LNCaP clone FGC (cell line): ENCODE data around the gene SEMA4D.
A peak's percentile ranks its signal among the peaks of the same experiment; 100 is the strongest.

Source experiments
- DNase-seq: peaks from one replicate; pipeline ENCODE4 v3.0.0-alpha.2; 2011; ENCODE audit warnings: low read depth
- H3K4me3 ChIP-seq: 2 replicates; pipeline ENCODE4 v1.5.1; 2011; ENCODE audit warnings: mild to moderate bottlenecking, low read depth, low read length, control low read depth
- CTCF ChIP-seq: IDR thresholded peaks from 2 replicates; pipeline ENCODE4 v1.5.1; 2012; ENCODE audit warnings: mild to moderate bottlenecking; ENCODE audit not compliant: control insufficient read depth, insufficient read depth; ENCODE audit errors: extremely low read depth

Gene SEMA4D

DNA sequence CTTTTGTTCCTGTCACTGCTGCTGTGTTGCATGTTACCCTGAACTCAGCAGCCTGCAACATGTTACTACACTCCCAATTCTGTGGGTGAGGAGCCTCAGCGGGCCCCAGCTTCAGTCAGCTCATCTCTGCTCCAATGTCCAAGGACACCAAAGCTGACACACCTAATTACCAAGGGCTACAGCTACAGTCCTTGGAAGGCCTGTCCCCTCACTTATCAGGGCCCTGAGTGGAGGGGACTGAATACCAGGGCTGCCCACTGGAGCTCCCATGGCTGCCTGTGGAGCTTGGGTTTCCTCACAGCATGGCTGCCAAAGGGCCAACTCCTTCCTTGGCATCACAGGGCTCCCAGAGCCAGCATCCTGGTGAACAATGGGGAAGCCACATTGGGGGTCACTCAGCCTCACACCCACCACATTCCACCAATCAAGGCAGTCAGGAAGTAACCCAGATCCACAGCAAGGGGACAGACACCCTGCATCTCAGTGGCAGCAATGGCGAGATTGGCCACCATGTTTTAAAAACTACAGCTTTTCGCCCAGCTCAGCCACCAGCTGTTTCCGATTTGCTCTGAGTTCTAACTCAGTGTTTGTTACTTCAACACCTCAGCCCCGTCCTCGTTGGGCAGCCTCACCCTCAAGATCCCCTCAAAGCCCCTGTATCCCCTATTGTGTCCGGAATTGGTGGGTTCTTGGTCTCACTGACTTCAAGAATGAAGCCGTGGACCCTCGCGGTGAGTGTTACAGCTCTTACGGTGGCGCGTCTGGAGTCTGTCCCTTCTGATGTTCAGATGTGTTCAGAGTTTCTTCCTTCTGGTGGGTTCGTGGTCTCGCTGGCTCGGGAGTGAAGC is 18.9 kb downstream of the SEMA4D start:
- DNase-seq, result no peak
- no peak for TF ChIP-seq CTCF
- H3K4me3 ChIP-seq, result no peak overlapping the region

DNA sequence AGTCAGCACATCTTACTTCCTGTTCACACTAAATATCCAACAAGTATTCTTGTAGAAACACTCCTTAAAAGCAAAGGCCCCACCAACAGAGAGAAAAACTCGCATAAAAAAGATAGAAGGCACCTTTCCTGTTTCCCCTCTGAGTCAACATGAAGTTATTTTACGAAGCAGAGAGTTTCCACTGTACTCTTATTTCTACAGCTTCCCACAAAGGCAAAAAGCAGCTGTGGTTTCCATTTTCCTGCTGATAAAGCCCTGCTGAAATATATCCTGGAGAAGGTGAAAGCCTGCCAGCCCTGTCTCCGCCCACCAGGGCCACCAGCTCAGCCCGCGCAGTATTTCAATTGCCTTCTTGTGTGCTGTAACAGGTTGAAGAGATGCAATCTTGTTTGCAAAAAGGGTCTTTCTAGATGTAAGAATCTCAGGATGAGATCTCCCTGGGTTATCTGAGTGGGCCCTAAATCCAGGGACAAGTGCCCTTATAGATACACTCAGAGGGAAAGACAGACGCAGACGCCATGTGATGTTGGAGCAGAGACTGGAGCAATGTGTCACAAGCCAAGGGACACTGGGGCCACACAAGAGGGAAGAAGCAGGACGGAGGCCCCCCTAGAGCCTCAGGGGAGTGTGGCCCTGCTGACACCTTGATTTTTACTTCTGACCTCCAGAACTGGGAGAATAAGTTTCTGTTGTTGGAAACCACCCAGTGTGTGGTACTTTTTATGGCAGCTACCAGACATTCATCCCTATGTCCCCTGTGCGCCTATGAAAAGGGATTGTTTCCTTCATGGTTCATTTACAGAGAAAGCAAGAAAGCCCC is 19.9 kb downstream of the SEMA4D start:
- H3K4me3 ChIP-seq, result peak overlapping the region; percentile 21; the same call in 1 of the 2 replicates
- DNase-seq, result no peak
- TF ChIP-seq CTCF, result no peak

GRCh38 chr9:89477384-89477783 is 20.5 kb downstream of the SEMA4D start:
- TF ChIP-seq CTCF, result no peak
- no peak for DNase-seq
- peak overlapping the region; percentile 21; the same call in 1 of the 2 replicates for H3K4me3 ChIP-seq

DNA sequence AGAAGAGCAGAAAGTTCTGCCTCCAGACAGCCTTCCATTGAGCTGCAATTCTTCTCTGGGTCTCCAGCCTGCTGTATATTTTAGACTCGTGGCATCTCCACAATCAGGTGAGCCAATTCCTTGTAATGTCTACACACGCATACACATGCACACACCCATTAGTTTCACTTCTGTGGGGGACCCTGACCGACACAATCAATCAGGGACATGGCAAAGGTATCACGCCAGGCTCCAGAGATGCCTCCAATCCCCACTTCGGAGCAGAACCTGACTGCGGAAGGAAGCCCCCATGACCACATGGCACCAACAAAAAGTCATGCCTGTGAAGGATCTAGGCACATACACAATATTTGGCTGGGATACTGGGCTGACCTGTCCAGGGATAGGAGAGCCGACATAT is 21.4 kb downstream of the SEMA4D start:
- no peak for DNase-seq
- TF ChIP-seq CTCF, result no peak
- H3K4me3 ChIP-seq, result no peak overlapping the region

DNA sequence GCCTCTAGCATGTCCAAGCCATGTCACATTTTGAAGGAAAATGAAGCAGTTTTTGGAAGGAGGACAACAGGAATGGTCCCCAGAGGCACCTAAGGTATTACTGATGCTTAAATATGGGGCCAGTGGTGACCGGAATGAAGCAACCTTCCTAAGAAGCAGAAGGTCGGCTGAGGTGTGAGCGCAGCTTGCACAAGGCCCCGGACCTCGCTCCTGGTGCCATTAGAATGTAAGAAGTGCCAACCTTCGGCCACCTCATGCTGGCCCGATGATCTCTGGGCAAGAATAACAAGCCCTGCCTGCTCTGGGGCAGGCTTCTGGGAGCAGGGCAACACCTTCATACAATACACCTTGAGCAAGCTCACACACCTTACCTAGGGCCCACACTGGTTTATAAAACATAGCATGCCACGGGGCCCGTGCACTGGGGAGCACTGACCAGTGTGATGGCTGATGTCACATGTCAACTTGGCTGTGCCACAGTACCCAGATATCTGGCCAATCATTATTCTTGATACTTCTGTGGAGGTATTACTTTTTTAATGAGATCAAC is 21.9 kb downstream of the SEMA4D start:
- no peak for TF ChIP-seq CTCF
- DNase-seq, result no peak
- no peak overlapping the region for H3K4me3 ChIP-seq

- TF ChIP-seq CTCF, result no peak
- no peak for DNase-seq
- peak overlapping the region; percentile 19; the same call in 1 of the 2 replicates for H3K4me3 ChIP-seq
Measured at GRCh38 chr9:89474939-89475338, 23.0 kb downstream of the SEMA4D start.
